ENCODE results near the gene CDK15.

The CDK15 gene

DNA sequence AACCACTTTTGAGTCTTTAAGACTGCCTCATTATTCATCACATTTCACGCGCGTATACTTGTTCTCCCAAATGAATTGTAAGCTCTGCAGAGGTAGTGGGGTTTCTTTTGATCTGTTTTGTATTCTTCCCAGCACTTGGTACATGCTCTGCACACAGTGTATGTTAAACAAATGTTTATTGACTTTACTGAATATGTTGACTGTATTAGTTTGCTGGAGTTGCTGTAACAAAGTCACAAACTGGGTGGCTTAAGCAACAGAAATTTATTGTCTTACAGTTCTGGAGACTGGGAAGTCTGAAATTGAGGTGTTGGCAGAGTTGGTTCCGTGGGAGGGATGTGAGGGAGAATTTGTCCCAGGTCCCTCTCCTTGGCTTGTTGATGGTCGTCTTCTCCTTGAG, 65.1 kb downstream of the CDK15 start:
- in situ Hi-C loops (cut with MboI; ENCODE audit: low sequenced_read_pairs, unreplicated experiment): no loop called here
- DNase-seq (ENCODE audit: low spot score): no peak
- TF ChIP-seq, protein P1, sequence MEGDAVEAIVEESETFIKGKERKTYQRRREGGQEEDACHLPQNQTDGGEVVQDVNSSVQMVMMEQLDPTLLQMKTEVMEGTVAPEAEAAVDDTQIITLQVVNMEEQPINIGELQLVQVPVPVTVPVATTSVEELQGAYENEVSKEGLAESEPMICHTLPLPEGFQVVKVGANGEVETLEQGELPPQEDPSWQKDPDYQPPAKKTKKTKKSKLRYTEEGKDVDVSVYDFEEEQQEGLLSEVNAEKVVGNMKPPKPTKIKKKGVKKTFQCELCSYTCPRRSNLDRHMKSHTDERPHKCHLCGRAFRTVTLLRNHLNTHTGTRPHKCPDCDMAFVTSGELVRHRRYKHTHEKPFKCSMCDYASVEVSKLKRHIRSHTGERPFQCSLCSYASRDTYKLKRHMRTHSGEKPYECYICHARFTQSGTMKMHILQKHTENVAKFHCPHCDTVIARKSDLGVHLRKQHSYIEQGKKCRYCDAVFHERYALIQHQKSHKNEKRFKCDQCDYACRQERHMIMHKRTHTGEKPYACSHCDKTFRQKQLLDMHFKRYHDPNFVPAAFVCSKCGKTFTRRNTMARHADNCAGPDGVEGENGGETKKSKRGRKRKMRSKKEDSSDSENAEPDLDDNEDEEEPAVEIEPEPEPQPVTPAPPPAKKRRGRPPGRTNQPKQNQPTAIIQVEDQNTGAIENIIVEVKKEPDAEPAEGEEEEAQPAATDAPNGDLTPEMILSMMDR (IDR thresholded peaks at IDR 0.05; ENCODE audit: borderline replicate concordance, control extremely low read depth, extremely low read depth, insufficient read depth, missing control alignments): no peak

DNA sequence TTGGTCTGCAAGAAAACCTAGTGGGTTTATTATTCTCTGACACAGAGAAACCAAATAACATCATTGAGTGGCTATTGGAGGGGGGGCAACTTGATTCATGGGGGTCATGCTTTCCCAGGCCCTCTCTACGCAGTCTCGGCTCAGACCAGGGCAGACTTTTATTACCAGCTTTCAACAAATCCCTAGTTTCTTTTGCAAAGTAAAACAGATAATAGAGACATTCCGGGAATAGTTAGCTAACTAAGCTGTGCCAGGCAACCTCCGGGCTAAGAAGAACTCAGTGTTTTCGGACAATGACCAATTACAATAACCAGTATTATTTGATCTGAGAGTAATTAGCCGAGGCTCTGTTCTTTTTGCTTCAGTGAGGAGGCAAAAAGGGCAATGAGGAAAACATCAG, 66.3 kb downstream of the CDK15 start:
- DNase-seq (ENCODE audit: low spot score): no peak
- in situ Hi-C loops (cut with MboI; ENCODE audit: low sequenced_read_pairs, unreplicated experiment): no loop called here
- TF ChIP-seq, protein P1 (IDR thresholded peaks at IDR 0.05; ENCODE audit: borderline replicate concordance, control extremely low read depth, extremely low read depth, insufficient read depth, missing control alignments): no peak

DNA sequence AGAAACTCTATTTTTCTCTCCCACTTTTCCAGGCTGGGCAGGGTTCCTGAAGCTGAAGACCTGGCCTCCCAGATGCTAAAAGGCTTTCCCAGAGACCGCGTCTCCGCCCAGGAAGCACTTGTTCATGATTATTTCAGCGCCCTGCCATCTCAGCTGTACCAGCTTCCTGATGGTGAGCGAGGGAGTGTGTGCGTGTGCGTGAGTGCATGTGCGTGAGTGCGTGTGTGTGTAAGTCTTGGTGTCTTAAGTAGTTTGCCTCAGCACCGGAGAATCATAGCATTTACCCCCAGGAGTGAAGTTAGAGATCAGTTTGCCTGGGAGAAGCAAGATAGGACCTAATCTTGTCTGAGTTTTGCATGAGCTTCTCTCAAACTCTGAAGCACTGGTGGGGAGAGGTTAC, 73.7 kb downstream of the CDK15 start:
- TF ChIP-seq, protein P1 (IDR thresholded peaks at IDR 0.05; ENCODE audit: borderline replicate concordance, control extremely low read depth, extremely low read depth, insufficient read depth, missing control alignments): no peak
- in situ Hi-C loops (cut with MboI; ENCODE audit: low sequenced_read_pairs, unreplicated experiment): no loop called here
- no peak for DNase-seq (ENCODE audit: low spot score)

DNA sequence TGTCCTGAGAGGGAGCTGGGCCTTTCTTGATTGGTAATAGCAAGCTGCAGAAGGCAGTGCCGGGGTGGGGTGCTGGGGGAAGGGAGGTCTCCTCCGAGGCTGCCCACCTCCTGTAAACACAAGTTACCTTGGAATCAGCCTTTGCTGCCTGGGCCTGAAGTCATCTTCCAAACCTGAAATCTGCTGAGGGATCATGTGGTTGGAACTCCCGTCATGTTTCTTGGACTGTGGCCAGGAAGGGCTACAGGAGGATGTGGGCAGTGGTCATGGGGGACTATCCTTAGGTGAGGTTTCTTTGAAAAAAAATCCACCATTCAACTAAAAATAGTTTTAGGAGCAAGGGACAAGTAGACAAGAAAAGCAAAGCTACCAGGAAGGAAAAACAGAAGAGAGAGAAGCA, 74.2 kb downstream of the CDK15 start:
- in situ Hi-C loops (cut with MboI; ENCODE audit: low sequenced_read_pairs, unreplicated experiment): no loop called here
- DNase-seq (ENCODE audit: low spot score): no peak
- TF ChIP-seq, protein P1 (IDR thresholded peaks at IDR 0.05; ENCODE audit: borderline replicate concordance, control extremely low read depth, extremely low read depth, insufficient read depth, missing control alignments): no peak

DNA sequence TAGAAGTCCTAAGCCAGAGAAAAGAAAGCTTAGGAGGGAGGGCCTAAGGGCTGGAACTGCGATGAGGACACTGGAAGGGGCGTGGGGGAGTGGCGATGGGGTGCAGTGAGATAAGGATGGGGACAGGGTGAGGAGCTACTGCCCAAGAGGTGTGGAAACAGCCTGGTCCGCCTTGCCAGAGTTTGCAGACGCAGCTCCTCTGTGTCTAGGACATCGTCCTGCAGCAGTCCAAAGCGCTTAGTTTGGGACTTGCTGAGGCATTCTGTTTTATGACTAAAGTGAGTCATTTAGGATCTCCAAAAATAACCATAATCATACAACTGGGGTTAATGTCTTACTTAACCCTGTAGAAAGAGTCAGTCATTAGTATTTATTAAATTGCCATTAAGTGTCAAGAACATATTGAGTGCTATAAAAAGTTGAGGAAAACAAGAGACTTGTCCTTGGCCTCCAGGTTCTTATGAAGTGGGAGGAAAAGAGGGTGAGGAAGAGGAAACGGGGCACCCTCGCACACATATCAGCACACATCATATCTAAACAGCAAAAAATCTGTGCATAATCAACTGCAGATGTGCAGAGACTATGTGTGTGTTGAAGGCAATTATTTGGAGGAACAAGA, 74.8 kb downstream of the CDK15 start:
- TF ChIP-seq, protein P1 (IDR thresholded peaks at IDR 0.05; ENCODE audit: borderline replicate concordance, control extremely low read depth, extremely low read depth, insufficient read depth, missing control alignments): no peak
- in situ Hi-C loops (cut with MboI; ENCODE audit: low sequenced_read_pairs, unreplicated experiment): no loop called here
- DNase-seq (ENCODE audit: low spot score): no peak

DNA sequence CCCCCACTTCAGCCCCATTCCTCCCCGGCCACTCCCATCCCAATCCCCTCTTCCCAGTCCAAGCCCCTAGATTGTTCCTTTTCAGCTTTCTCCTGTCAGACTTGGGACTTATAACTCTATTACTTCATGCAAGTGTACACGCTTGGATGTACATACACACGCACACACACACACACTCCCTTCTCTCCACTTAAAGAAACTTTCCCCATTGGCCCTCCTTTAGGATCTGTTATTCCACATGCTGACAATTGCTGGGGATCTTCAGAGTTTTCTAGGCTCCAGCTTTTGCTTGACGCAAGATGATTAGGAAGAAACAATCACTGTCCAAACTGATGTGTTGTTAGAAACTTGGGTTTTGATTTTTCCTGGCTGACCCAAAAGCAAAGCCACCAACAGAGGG, 75.4 kb downstream of the CDK15 start:
- in situ Hi-C loops (cut with MboI; ENCODE audit: low sequenced_read_pairs, unreplicated experiment): no loop called here
- TF ChIP-seq, protein P1 (IDR thresholded peaks at IDR 0.05; ENCODE audit: borderline replicate concordance, control extremely low read depth, extremely low read depth, insufficient read depth, missing control alignments): no peak
- DNase-seq (ENCODE audit: low spot score): no peak
